Left cardiac atrium (tissue), 4 donors: ENCODE results near the gene PSMD2. TPM values are rescaled to one million over a fixed set of nuclear protein-coding genes. Genes with fewer than 3 reads are reported as not detected.

Experiments used
- ATAC-seq, 2 donors: fragments of 200-7000 bp; cut with Tn5 transposase; one replicate each; pipeline ENCODE4 v1.9.1; 2020; ENCODE audit warnings: mild to moderate bottlenecking in 2 of 2, moderate library complexity in 2 of 2
- DNase-seq: peaks from one replicate; pipeline ENCODE4 v3.0.0-alpha.2; 2020
- intact Hi-C, 2 donors: fragments of 100-400 bp; cut with DNase I; formaldehyde crosslinking; loops; one replicate each; pipeline versions ENCODE4 v1.14.1 to v1.15.1; 2022 to 2023
- total RNA-seq, 2 donors: library from RNA; stranded (reverse); fragmentation: NEBNext Ultra II Directional; extraction: Animal tissue kit (Norgen Biotek cat#: 25700); gene quantifications; one replicate each; pipeline ENCODE4 v1.2.1, GENCODE V29; 2021
- donor health status: DM: no; HTN: yes; CAD: no.
- donor health status: DM: no; HTN: yes; CAD: no; lungs with severe emphysema.
- donor health status: DM: yes; HTN: yes; CAD: no.
- donor health status: Dilated cardiomyopathy.

The PSMD2 gene
- total RNA-seq, 2 donors from 2014 or later: 176 to 217 TPM

- intact Hi-C loops: no loop called here
- no peak for DNase-seq
- no peak for ATAC-seq
Observed at GRCh38 chr3:184349563-184350470, 50.8 kb downstream of the PSMD2 start.

- intact Hi-C loops: no loop called here
- ATAC-seq: no peak
- no peak for DNase-seq
Observed at GRCh38 chr3:184350618-184351017, 51.6 kb downstream of the PSMD2 start.

GRCh38 chr3:184351511-184352148, 52.6 kb downstream of the PSMD2 start:
- intact Hi-C loops: no loop called here
- ATAC-seq (peak in 1 of 2 donors; percentile 5), DNase-seq (no peak)

- ATAC-seq: peak in 1 of 2 donors; percentile 7
- intact Hi-C loops: no loop called here
- DNase-seq: no peak
Observed at GRCh38 chr3:184352149-184352785, 53.2 kb downstream of the PSMD2 start.

- no peak for ATAC-seq
- DNase-seq: no peak
- intact Hi-C loops: no loop called here
Observed at GRCh38 chr3:184352897-184353545, 54.0 kb downstream of the PSMD2 start.

- DNase-seq: no peak
- no peak for ATAC-seq
- intact Hi-C loops: no loop called here
Observed at GRCh38 chr3:184353546-184353941, 54.5 kb downstream of the PSMD2 start.

- intact Hi-C loops: no loop called here
- peak; percentile 69 for DNase-seq
- peak; percentile 45 to 50 for ATAC-seq
Observed at GRCh38 chr3:184354121-184354728, 55.2 kb downstream of the PSMD2 start.

- ATAC-seq (no peak), DNase-seq (no peak)
- intact Hi-C loops: no loop called here
Observed at GRCh38 chr3:184354754-184355153, 55.7 kb downstream of the PSMD2 start.

GRCh38 chr3:184355261-184356040, 56.4 kb downstream of the PSMD2 start:
- intact Hi-C loops: no loop called here
- no peak for DNase-seq
- ATAC-seq: no peak

GRCh38 chr3:184357248-184358123, 58.4 kb downstream of the PSMD2 start:
- ATAC-seq (no peak), DNase-seq (no peak)
- intact Hi-C loops: no loop called here

GRCh38 chr3:184358124-184358767, 59.2 kb downstream of the PSMD2 start:
- intact Hi-C loops: no loop called here
- ATAC-seq: no peak
- DNase-seq: no peak

Other genes with a start within 250 kb of the PSMD2 start
- gene HTR3C, start 246.2 kb upstream of the PSMD2 start, total RNA-seq: not detected
- not detected for gene HTR3E, start 202.2 kb upstream of the PSMD2 start, total RNA-seq
- gene EIF2B5, start 163.9 kb upstream of the PSMD2 start, total RNA-seq: 10 to 100 TPM; 29.1 to 30.5 TPM
- 10 to 100 TPM; 42.6 to 66.2 TPM for gene DVL3, start 143.9 kb upstream of the PSMD2 start, total RNA-seq
- 100 to 1,000 TPM; 278 to 314 TPM for gene AP2M1, start 124.4 kb upstream of the PSMD2 start, total RNA-seq
- 10 to 100 TPM; 54.4 to 78.2 TPM for gene ABCF3, start 113.0 kb upstream of the PSMD2 start, total RNA-seq
- not detected for gene VWA5B2, start 69.7 kb upstream of the PSMD2 start, total RNA-seq
- gene ALG3, start 50.3 kb upstream of the PSMD2 start, total RNA-seq: 10 to 100 TPM; 23.2 to 28.2 TPM
- 1 to 10 TPM; 1.9 to 3.1 TPM for gene EEF1AKMT4, start 49.6 kb upstream of the PSMD2 start, total RNA-seq
- gene CAMK2N2, start 37.7 kb upstream of the PSMD2 start, total RNA-seq: under 1 TPM in 1 of 2 donors, not detected in 1; 0.18 TPM
- 1 to 10 TPM in 1 of 2 donors, not detected in 1; 1.1 TPM for gene ECE2, start 23.2 kb upstream of the PSMD2 start, total RNA-seq
- gene EIF4G1, start 15.4 kb downstream of the PSMD2 start, total RNA-seq: 100 to 1,000 TPM; 229 to 275 TPM
- 10 to 100 TPM; 21.0 to 31.1 TPM for gene FAM131A, start 38.4 kb downstream of the PSMD2 start, total RNA-seq
- gene CLCN2, start 62.4 kb downstream of the PSMD2 start, total RNA-seq: 1 to 10 TPM; 2.3 to 2.6 TPM
- gene POLR2H, start 62.5 kb downstream of the PSMD2 start, total RNA-seq: 10 to 100 TPM; 26.8 to 34.4 TPM
- gene THPO, start 79.0 kb downstream of the PSMD2 start, total RNA-seq: under 1 TPM; 0.50 to 0.58 TPM
- gene CHRD, start 80.8 kb downstream of the PSMD2 start, total RNA-seq: 10 to 100 TPM in 1 of 2 donors, 1 to 10 TPM in 1; 7.2 to 12.2 TPM